OCI-LY7 (cell line): ENCODE results near the gene KMT5B.

Source experiments
- EZH2phosphoT487 ChIP-seq: fragments of 200-600 bp; sonication (generic); IDR thresholded peaks from 2 replicates; pipeline ENCODE4 v1.6.1; 2018; ENCODE audit warnings: low read depth, borderline replicate concordance, mild to moderate bottlenecking, mixed run types, antibody characterized with exemption, low read length, moderate library complexity, mixed read lengths
- TF ChIP-seq, protein P1 (sequence below): fragments of 200-600 bp; sonication (generic); conservative IDR thresholded peaks from 2 replicates; pipeline ENCODE4 v1.5.1; 2014; ENCODE audit warnings: mild to moderate bottlenecking, antibody characterized with exemption, low read length, moderate library complexity, mixed read lengths

DNA sequence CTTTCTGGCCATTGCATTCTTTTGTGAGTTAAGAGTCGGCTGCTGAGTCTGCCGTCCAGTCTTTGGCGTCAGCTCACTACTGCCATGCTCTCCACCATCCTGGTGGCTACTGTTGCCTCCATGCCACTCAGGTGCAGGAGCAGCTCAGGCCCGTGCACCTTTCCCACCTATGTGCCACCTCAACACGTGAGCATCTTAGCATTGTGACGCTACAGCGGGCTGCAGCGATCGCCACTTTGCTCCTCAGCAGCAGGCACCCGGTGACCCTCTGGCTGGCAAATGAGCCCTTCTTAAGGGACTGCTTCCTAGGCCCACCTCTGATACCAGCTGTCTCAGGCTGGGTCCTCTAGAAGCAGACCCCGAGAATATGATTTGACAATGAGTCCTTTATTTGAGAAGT, 11.5 kb upstream of the KMT5B start:
- TF ChIP-seq, protein P1, sequence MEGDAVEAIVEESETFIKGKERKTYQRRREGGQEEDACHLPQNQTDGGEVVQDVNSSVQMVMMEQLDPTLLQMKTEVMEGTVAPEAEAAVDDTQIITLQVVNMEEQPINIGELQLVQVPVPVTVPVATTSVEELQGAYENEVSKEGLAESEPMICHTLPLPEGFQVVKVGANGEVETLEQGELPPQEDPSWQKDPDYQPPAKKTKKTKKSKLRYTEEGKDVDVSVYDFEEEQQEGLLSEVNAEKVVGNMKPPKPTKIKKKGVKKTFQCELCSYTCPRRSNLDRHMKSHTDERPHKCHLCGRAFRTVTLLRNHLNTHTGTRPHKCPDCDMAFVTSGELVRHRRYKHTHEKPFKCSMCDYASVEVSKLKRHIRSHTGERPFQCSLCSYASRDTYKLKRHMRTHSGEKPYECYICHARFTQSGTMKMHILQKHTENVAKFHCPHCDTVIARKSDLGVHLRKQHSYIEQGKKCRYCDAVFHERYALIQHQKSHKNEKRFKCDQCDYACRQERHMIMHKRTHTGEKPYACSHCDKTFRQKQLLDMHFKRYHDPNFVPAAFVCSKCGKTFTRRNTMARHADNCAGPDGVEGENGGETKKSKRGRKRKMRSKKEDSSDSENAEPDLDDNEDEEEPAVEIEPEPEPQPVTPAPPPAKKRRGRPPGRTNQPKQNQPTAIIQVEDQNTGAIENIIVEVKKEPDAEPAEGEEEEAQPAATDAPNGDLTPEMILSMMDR = no peak
- TF ChIP-seq EZH2phosphoT487 = no peak
